Upper lobe of right lung (tissue), 1 donor: ENCODE results near the gene HK3. TPM values are rescaled to one million over a fixed set of nuclear protein-coding genes. Genes with fewer than 3 reads are reported as not detected.

Experiments
- ATAC-seq: fragments of 200-7000 bp; cut with Tn5 transposase; one replicate; pipeline ENCODE4 v1.9.1; 2020; ENCODE audit warnings: mild to moderate bottlenecking, moderate library complexity
- DNase-seq: peaks from one replicate; pipeline ENCODE4 v3.0.0-alpha.2; 2020
- H3K27ac ChIP-seq: fragments of 200-600 bp; one replicate; pipeline ENCODE4 v1.8.0; 2022
- H3K27me3 ChIP-seq: fragments of 200-600 bp; one replicate; pipeline ENCODE4 v1.8.0; 2022; ENCODE audit warnings: mild to moderate bottlenecking
- H3K36me3 ChIP-seq: fragments of 200-600 bp; one replicate; pipeline ENCODE4 v1.8.0; 2022
- H3K4me1 ChIP-seq: fragments of 200-600 bp; one replicate; pipeline ENCODE4 v1.8.0; 2022
- H3K4me3 ChIP-seq: fragments of 200-600 bp; one replicate; pipeline ENCODE4 v1.8.0; 2022; ENCODE audit warnings: mild to moderate bottlenecking
- H3K9me3 ChIP-seq: fragments of 200-600 bp; one replicate; pipeline ENCODE4 v1.8.0; 2022
- intact Hi-C: fragments of 100-400 bp; cut with DNase I; formaldehyde crosslinking; loops from one replicate; pipeline ENCODE4 v1.11.0; 2022
- total RNA-seq: library from RNA; stranded (reverse); fragmentation: NEBNext Ultra II Directional; extraction: Animal tissue kit (Norgen Biotek cat#: 25700); gene quantifications from one replicate; pipeline ENCODE4 v1.2.1, GENCODE V29; 2021
- TF ChIP-seq, protein P1 (sequence below): fragments of 200-600 bp; IDR thresholded peaks from one replicate; pipeline ENCODE4 v1.8.0; 2022; ENCODE audit warnings: antibody characterized with exemption
- donor health status: DM: no; HTN: yes; CAD: no; lungs with severe emphysema.

Gene HK3
- total RNA-seq, 1 donor from 2014 or later, result 50.5 TPM

DNA sequence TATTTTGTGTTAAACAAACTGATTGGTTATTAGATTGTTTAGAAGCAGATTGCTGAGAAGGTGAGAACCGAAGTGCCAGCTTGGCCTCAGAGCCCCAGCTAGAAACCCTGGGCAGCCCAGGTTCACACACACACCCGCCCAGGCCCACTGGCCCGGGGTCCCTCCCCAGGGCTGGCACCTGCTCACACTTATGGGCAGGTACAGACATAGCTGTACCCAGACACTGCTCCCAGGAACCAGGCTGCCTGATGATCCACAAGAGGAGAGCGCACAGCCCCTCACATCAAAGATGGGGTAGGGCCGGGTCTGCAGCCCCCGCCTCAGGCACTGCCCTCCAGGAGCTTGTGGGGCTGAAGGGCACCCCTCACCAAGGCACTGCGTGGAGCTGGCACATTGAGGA is 33.2 kb downstream of the HK3 start:
- ATAC-seq, result no peak
- Histone ChIP-seq H3K36me3 (no peaks in the 10 kb centered on the region), H3K4me1 (no peaks in the 10 kb centered on the region), H3K27ac (no peak overlapping the region), H3K4me3 (no peak overlapping the region), H3K9me3 (no peaks in the 10 kb centered on the region), H3K27me3 (peaks cover 61% of the 10 kb centered on the region)
- intact Hi-C loops, result no loop called here
- DNase-seq, result no peak
- TF ChIP-seq, protein P1, sequence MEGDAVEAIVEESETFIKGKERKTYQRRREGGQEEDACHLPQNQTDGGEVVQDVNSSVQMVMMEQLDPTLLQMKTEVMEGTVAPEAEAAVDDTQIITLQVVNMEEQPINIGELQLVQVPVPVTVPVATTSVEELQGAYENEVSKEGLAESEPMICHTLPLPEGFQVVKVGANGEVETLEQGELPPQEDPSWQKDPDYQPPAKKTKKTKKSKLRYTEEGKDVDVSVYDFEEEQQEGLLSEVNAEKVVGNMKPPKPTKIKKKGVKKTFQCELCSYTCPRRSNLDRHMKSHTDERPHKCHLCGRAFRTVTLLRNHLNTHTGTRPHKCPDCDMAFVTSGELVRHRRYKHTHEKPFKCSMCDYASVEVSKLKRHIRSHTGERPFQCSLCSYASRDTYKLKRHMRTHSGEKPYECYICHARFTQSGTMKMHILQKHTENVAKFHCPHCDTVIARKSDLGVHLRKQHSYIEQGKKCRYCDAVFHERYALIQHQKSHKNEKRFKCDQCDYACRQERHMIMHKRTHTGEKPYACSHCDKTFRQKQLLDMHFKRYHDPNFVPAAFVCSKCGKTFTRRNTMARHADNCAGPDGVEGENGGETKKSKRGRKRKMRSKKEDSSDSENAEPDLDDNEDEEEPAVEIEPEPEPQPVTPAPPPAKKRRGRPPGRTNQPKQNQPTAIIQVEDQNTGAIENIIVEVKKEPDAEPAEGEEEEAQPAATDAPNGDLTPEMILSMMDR, result no peak

DNA sequence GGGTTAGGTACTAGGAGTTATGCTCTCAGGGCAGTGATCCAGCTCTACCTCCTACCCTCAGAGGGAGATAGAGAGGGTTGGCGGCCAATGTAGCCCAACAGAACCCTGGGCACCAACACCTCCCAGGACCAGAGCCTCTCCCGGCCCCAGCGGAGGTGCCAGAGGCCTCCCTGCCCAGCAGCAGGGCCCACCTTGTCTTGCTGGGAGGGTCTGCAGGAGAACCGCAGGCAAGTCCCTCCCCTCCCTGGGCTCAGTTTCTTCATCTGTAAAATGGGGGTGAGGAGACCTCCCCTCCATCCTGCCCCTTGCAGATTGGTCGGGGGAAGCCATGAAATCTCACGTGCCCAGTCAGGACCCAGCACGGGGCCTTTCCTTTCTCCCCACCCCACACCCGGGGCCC is 34.4 kb downstream of the HK3 start:
- no peaks in the 10 kb centered on the region for H3K4me1 ChIP-seq
- H3K27ac ChIP-seq, result no peak overlapping the region
- H3K27me3 ChIP-seq, result peaks cover 66% of the 10 kb centered on the region
- TF ChIP-seq, protein P1, result no peak
- no peaks in the 10 kb centered on the region for H3K36me3 ChIP-seq
- H3K4me3 ChIP-seq, result no peak overlapping the region
- DNase-seq, result no peak
- intact Hi-C loops, result no loop called here
- H3K9me3 ChIP-seq, result no peaks in the 10 kb centered on the region
- no peak for ATAC-seq

DNA sequence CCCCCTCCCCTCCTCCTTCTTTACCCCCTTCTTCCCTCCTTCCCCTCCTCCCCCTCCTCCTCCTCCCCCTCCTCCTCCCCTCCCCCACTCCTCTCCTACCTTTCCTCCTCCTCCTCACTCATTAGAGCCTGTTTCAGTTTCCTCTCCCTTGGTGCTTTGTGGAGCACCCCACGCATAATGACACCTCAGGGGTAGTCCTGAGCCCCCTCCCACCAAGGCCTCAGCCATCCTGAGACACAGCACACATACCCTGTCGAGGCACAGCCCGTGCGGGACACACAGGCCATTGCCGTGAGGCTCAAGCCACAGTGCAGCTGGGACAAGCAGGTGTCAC is 35.4 kb downstream of the HK3 start:
- no peak for ATAC-seq
- TF ChIP-seq, protein P1, result no peak
- H3K9me3 ChIP-seq, result no peaks in the 10 kb centered on the region
- no peaks in the 10 kb centered on the region for H3K36me3 ChIP-seq
- intact Hi-C loops, result no loop called here
- H3K27me3 ChIP-seq, result peaks cover 66% of the 10 kb centered on the region
- no peak overlapping the region for H3K4me3 ChIP-seq
- no peak for DNase-seq
- no peak overlapping the region for H3K27ac ChIP-seq
- no peaks in the 10 kb centered on the region for H3K4me1 ChIP-seq

DNA sequence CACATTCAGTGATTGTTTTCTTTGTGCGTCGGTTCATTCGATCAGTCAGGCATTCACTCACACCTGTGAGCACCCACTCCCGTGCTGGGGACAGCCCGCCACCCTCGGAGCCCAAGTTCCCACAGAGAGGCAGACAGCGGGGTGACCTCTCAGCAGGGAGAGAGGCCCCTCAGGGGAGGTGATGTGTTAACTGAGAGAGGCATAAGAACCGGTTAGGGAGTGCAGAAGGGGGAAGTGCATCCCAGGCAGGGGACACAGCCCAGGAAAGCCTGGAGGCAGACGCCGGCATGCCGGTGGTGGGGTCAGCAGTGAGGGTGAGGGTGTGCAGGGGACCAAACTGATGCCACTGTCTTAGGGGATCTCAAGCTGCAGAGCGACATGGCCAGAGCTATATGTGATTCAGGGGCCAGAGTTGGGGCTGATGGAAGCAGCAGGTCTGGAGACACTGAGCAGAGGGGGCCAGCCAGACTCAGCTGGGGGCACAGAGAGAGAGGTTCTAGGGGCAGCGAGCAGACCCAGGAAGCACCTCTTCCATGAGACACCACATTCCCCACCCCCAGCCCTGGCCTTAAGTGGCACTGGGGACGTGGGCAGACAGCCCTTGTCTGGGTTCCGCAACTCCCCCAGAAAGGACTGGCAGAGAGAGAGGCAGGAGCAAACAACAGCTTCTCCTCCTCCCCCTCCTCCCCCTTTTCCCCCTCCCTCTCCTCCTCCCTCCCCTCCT is 35.9 kb downstream of the HK3 start:
- no peaks in the 10 kb centered on the region for H3K9me3 ChIP-seq
- peaks cover 68% of the 10 kb centered on the region for H3K27me3 ChIP-seq
- TF ChIP-seq, protein P1, result no peak
- ATAC-seq, result no peak
- no peak overlapping the region for H3K27ac ChIP-seq
- intact Hi-C loops, result no loop called here
- H3K36me3 ChIP-seq, result no peaks in the 10 kb centered on the region
- no peak for DNase-seq
- H3K4me1 ChIP-seq, result no peaks in the 10 kb centered on the region
- no peak overlapping the region for H3K4me3 ChIP-seq

DNA sequence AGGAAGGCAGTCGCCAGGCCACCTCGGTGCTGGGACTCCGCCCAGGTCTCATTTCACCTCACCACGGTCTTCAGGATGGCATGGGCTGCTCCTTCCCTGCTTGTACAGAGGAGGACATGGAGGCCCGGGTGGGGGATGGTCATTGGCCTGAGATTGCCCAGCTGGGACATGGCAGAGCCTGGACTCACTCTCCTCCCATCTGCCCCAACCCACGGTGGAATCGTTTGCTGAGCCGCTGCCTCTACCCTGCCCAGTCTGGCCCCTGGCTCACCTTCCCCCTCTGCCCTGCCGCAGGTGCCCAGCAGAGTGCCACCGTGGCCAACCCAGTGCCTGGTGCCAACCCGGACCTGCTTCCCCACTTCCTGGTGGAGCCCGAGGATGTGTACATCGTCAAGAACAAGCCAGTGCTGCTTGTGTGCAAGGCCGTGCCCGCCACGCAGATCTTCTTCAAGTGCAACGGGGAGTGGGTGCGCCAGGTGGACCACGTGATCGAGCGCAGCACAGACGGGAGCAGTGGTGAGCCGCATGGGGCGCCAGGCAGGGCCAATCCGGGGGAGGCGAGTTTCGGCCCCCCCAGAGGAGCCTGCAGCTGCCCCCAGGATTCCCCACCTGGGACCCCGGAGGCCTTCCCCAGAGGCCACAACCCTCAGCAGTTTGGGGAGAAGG is 36.7 kb downstream of the HK3 start:
- TF ChIP-seq, protein P1, result no peak
- ATAC-seq, result no peak
- Histone ChIP-seq H3K9me3 (no peaks in the 10 kb centered on the region), H3K4me1 (no peaks in the 10 kb centered on the region), H3K27ac (no peak overlapping the region), H3K36me3 (no peaks in the 10 kb centered on the region), H3K27me3 (peaks cover 69% of the 10 kb centered on the region), H3K4me3 (no peak overlapping the region)
- intact Hi-C loops, result no loop called here
- no peak for DNase-seq
